Cardiac fibroblast (primary cell): Measurements from ENCODE around the gene A4GALT.
A peak's percentile ranks its signal among the peaks of the same experiment; 100 is the strongest.

Experiments
- DNase-seq, 2 donors: peaks; one replicate each; pipeline versions ENCODE4 v3.0.0 to v3.0.0-alpha.2; 2010; ENCODE audit warnings: low read depth in 2 of 2
- H3K4me3 ChIP-seq, 2 donors: replicated peaks in 1 of 2; 1 replicate in 1 of 2; 2 replicates in 1 of 2; pipeline ENCODE4 v1.5.1; 2011; ENCODE audit warnings: low read depth in 2 of 2, low read length in 2 of 2, mild to moderate bottlenecking in 2 of 2, moderate library complexity in 1 of 2
- TF ChIP-seq, protein P1 (sequence below): IDR thresholded peaks from one replicate; pipeline ENCODE4 v1.5.1; 2011; ENCODE audit warnings: low read depth, mild to moderate bottlenecking, low read length, inconsistent platforms

The A4GALT gene

GRCh38 chr22:42719656-42720262 is 911 bp downstream of the A4GALT start:
- TF ChIP-seq, protein P1, sequence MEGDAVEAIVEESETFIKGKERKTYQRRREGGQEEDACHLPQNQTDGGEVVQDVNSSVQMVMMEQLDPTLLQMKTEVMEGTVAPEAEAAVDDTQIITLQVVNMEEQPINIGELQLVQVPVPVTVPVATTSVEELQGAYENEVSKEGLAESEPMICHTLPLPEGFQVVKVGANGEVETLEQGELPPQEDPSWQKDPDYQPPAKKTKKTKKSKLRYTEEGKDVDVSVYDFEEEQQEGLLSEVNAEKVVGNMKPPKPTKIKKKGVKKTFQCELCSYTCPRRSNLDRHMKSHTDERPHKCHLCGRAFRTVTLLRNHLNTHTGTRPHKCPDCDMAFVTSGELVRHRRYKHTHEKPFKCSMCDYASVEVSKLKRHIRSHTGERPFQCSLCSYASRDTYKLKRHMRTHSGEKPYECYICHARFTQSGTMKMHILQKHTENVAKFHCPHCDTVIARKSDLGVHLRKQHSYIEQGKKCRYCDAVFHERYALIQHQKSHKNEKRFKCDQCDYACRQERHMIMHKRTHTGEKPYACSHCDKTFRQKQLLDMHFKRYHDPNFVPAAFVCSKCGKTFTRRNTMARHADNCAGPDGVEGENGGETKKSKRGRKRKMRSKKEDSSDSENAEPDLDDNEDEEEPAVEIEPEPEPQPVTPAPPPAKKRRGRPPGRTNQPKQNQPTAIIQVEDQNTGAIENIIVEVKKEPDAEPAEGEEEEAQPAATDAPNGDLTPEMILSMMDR = no peak
- peak in 1 of 2 donors; percentile 23 for DNase-seq
- peak overlapping the region; percentile 67 to 84 for H3K4me3 ChIP-seq

DNA sequence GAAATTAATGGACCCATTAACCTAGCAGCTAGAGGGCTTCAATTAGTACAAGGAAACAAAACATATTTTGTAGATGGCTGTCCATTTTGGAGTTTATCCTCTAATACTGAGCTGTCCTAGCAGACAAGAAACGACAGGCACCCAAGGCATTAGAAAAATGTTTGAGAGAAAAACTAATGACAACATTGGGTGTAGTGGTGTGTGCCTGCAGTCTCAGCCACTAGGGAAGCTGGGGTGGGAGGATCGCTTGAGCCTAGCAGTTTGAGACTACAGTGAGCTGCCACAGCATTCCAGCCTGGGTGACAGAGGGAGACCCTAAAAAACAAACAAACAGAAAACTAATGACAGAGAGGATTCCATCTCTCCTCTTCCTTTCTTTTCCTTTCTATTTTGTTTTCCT is 1.5 kb downstream of the A4GALT start:
- peak overlapping the region; percentile 67 to 84 for H3K4me3 ChIP-seq
- TF ChIP-seq, protein P1 = peak; percentile 4
- peak in 1 of 2 donors; percentile 31 for DNase-seq

- H3K4me3 ChIP-seq = no peak overlapping the region
- DNase-seq = peak; percentile 29 to 56
- TF ChIP-seq, protein P1 = no peak
Measured at GRCh38 chr22:42717197-42717928, 3.3 kb downstream of the A4GALT start.

DNA sequence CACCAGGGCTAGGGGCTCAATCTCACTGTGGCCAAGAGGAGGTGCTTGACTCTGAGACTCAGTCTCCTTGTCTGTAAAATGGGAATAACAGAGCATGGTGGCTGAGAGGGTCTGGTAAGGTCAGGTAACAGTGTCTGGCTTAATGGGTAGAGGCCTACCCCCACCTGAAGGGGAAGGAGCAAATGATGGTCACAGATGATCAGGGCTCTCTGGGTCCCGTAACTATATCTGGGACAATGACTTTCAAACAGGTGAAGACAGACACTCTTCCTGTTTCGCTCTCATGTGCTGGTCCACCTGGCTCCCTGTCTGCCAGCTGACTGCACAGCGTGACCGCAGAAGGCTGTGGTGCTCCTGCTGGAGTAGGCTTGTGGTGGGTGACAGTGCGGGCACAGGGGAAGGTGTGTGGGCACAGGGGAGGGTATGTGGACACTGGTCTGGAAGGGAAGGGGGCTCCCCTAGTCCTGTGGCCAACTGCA is 4.0 kb downstream of the A4GALT start:
- TF ChIP-seq, protein P1 = no peak
- no peak for DNase-seq
- H3K4me3 ChIP-seq = no peak overlapping the region

DNA sequence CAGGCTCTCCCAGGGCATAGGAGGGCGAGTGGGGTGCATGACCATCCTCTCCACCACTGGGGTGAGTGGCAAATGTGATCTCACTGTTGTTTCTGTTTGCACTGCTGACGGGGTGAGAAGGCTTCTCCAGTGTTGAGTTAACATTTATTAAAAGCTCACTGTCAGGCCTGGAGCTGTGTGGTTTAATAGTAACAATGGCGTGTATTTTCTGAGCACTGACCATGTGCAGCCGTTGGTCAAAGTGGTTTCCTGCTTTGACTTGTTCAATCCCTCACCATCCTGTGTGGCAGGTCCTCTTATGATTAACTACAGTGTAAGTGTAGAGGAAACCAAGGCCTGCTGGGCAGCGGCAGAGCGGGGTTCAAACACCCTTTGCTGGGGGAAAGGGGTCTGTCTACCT is 4.4 kb downstream of the A4GALT start:
- no peak for DNase-seq
- H3K4me3 ChIP-seq = no peak overlapping the region
- TF ChIP-seq, protein P1 = no peak

- DNase-seq = peak in 1 of 2 donors; percentile 21
- TF ChIP-seq, protein P1 = no peak
- H3K4me3 ChIP-seq = no peak overlapping the region
Measured at GRCh38 chr22:42714768-42715390, 5.8 kb downstream of the A4GALT start.
